ENCODE data around the gene CYSTM1. TPM values are rescaled to one million over a fixed set of nuclear protein-coding genes. Genes with fewer than 3 reads are reported as not detected.
A peak's percentile ranks its signal among the peaks of the same experiment; 100 is the strongest.

CYSTM1 gene
- total and polyA plus RNA-seq, 5 experiments from 2014 or later = 3.0 to 6.5 (median 5.1) TPM

DNA sequence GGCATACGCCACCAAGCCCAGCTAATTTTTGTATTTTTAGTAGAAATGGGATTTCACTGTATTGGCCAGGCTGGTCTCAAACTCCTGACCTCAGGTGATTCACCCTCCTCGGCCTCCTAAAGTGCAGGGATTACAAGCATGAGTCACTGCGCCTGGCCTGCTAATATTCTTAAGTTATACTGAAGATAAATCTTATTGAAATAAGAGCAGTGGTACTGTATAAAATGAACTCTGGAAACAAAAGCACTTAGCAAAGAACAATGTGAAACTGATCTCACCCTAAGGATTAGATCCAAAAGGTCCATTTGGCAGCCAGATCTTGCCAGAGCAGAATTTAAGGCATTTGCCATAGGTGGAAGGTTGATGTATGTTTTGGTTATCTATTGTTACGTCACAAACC lies 27.1 kb downstream of the CYSTM1 start:
- no peak overlapping the region for H3K27ac Mint-ChIP-seq
- H3K27me3 Mint-ChIP-seq = no peaks in the 10 kb centered on the region
- peaks cover 0 to 3% (median 0%) of the 10 kb centered on the region in 4 donors for H3K4me1 Mint-ChIP-seq
- no peak for DNase-seq
- POLR2A ChIA-PET = no interaction called here
- no peak for ATAC-seq
- H3K9me3 Mint-ChIP-seq = no peaks in the 10 kb centered on the region
- H3K36me3 Mint-ChIP-seq = peaks cover 2 to 8% (median 5%) of the 10 kb centered on the region in 3 donors
- no peak overlapping the region for H3K4me3 Mint-ChIP-seq

DNA sequence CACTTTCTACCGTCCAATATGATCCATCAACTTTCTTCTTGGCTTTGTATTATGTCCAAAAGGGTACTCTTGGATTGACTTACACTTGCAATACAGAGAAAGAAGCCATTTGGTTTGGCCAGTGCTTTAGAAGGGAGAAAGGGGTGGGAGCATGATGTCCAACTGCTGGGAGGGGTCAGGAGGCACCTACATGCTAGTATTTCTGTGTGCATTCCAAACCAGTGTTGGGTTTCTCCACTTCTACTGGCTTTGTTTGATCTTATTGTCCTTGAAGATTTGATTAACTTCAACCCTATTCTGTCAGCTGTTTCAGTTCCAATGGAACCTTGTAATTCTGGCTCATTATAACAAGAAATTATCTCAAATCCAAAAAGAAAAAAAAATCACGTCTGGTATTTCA lies 27.6 kb downstream of the CYSTM1 start:
- H3K36me3 Mint-ChIP-seq = peaks cover 2 to 8% (median 5%) of the 10 kb centered on the region in 3 donors
- ATAC-seq (no peak), DNase-seq (no peak)
- peaks cover 0 to 2% (median under 1%) of the 10 kb centered on the region in 4 donors for H3K4me1 Mint-ChIP-seq
- no peak overlapping the region for H3K4me3 Mint-ChIP-seq
- POLR2A ChIA-PET = no interaction called here
- no peak overlapping the region for H3K27ac Mint-ChIP-seq
- H3K9me3 Mint-ChIP-seq = no peaks in the 10 kb centered on the region
- no peaks in the 10 kb centered on the region for H3K27me3 Mint-ChIP-seq

DNA sequence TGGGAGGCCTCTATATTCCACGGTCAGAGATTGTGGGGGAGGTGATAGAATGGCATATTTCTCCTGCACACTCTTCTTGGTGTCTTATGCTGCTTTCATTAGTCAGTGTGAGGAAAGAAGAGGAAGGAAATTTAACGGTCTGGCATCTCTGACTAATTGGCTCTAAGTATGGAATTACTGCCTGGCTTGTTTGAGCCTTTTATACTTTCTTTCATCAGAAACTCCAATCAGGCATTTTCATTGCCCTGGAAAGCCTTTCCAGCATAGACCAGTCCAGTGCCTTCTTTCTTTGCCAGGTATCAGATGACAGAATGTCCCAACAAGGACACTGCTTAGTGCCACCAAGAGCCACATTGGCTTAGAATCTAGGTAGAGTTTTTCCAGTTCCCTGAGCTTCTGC lies 30.2 kb downstream of the CYSTM1 start:
- ATAC-seq = no peak
- H3K27me3 Mint-ChIP-seq = no peaks in the 10 kb centered on the region
- POLR2A ChIA-PET = no interaction called here

DNA sequence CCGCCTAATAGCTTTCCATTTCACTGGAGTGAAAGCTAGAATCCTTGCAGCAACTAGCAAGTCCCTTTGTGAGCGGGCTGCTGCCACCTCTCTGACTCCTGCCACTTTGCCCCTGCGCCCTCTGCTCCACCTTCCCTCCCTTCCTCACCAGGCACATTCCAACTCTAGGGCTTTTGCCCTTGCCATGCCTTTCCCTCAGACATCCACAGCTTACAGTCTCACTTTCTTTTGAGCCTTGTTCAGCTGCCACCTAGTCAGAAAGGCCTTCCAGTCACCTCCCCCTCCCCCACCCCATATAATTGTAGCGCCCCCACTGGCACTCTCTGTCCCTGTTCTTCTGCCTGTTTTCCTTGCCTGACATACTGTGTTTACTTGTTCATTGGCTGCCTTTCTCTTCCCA lies 31.0 kb downstream of the CYSTM1 start:
- H3K27me3 Mint-ChIP-seq = no peaks in the 10 kb centered on the region

More for the DNA sequence above, 30.2 kb downstream of the CYSTM1 start:
- Mint-ChIP-seq H3K4me3 (no peak overlapping the region), H3K27ac (no peak overlapping the region), H3K9me3 (no peaks in the 10 kb centered on the region), H3K4me1 (peaks cover 0 to 4% (median 0%) of the 10 kb centered on the region in 4 donors), H3K36me3 (peaks cover 0 to 5% (median 4%) of the 10 kb centered on the region in 3 donors)
- DNase-seq = no peak

DNA sequence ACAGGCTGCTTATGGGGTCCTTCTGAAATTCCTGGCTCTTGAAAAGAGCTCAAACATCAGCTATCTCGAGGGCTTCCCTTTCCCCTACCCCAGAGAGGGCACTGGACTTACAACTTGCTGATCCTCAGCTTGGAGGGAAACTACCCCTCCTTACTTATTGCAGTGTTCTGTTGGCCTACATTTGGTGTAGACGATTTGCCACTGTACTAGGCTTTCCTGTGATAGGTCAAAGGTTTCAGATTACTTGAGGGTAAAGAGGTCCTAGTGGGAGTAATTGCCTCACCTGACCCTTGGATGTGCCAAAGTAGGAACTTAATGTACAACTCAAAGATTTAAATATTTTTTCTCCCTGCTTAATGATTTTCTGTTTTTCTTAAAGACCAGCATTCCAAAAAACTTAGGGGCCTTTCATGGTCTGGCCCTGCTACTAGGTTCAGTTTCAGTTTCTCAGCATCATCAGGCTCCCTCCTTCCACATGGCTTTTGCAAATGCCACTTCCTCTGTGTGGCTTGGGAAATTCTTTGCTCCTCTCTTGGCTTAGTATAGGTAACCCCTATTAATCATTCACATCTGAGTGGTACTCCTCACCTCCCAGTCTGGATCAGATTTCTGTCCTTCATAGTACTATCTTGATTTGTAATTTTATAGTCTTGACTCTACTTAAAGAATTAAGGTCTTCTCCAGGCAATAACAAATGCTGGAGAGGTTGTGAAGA lies 32.4 kb downstream of the CYSTM1 start:
- Mint-ChIP-seq H3K4me1 (peaks cover 0 to 4% (median 0%) of the 10 kb centered on the region in 4 donors), H3K27ac (no peak overlapping the region), H3K36me3 (peaks cover 0 to 4% (median 2%) of the 10 kb centered on the region in 3 donors), H3K4me3 (no peak overlapping the region), H3K27me3 (no peaks in the 10 kb centered on the region), H3K9me3 (no peaks in the 10 kb centered on the region)
- POLR2A ChIA-PET = no interaction called here
- ATAC-seq (no peak), DNase-seq (no peak)

More for the DNA sequence above, 31.0 kb downstream of the CYSTM1 start:
- POLR2A ChIA-PET = no interaction called here
- Mint-ChIP-seq H3K36me3 (peaks cover 2 to 5% (median 4%) of the 10 kb centered on the region in 3 donors), H3K4me3 (no peak overlapping the region), H3K4me1 (peaks cover 0 to 4% (median 0%) of the 10 kb centered on the region in 4 donors), H3K9me3 (no peaks in the 10 kb centered on the region), H3K27ac (no peak overlapping the region)
- ATAC-seq = no peak
- no peak for DNase-seq

DNA sequence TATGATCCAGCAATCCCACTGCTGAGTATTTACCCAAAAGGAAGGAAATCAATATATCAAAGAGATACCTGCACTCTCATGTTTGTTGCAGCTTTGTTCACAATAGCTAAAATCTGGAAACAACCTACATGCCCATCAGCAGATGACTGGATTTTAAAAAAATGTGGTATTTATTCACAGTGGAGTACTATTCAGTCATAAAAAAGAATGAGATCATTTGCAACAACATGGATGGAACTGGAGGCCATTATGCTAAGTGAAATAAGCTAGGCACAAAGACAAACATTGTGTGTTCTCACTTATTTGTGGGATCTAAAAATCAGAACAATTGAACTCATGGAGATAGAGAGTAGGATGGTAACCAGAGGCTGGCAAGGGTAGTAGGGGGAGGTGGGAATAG lies 33.1 kb downstream of the CYSTM1 start:
- no peaks in the 10 kb centered on the region for H3K27me3 Mint-ChIP-seq
- no peak overlapping the region for H3K27ac Mint-ChIP-seq
- ATAC-seq = no peak
- peaks cover 0 to 4% (median 2%) of the 10 kb centered on the region in 3 donors for H3K36me3 Mint-ChIP-seq
- POLR2A ChIA-PET = no interaction called here
- H3K4me1 Mint-ChIP-seq = peaks cover 0 to 4% (median 0%) of the 10 kb centered on the region in 4 donors
- H3K4me3 Mint-ChIP-seq = no peak overlapping the region
- H3K9me3 Mint-ChIP-seq = no peaks in the 10 kb centered on the region
- DNase-seq = no peak

DNA sequence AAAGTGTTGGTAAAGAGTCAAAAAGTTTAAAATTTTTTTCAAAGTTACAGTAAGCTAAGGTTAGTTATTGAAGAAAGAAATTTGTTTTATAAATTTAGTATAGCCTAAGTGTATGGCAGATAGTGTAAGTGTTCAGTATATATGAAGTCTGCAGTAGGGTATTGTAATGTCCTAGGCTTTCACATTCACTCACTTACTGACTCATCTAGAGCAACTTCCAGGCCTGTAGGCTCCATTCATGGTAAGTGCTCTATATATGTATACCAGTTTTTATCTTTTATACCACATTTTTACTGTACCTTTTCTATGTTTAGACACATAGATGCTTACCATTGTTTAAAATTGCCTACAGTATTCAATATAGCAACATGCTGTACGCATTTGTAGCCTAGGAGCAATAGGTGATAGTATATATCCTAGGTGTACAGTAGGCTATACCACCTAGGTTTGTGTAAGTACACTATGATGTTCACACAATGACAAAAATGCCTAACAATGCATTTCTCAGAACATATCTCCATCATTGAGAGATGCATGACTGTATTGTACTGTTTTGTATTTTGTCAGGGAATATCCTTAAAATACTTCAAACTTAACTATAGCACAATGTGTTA lies 38.5 kb downstream of the CYSTM1 start:
- POLR2A ChIA-PET = no interaction called here
- Mint-ChIP-seq H3K27me3 (no peaks in the 10 kb centered on the region), H3K4me3 (no peak overlapping the region), H3K9me3 (no peaks in the 10 kb centered on the region), H3K36me3 (peaks cover 0 to 4% (median 2%) of the 10 kb centered on the region in 3 donors), H3K4me1 (peaks cover 0 to 8% (median 3%) of the 10 kb centered on the region in 4 donors), H3K27ac (no peak overlapping the region)
- no peak for DNase-seq
- ATAC-seq = no peak

DNA sequence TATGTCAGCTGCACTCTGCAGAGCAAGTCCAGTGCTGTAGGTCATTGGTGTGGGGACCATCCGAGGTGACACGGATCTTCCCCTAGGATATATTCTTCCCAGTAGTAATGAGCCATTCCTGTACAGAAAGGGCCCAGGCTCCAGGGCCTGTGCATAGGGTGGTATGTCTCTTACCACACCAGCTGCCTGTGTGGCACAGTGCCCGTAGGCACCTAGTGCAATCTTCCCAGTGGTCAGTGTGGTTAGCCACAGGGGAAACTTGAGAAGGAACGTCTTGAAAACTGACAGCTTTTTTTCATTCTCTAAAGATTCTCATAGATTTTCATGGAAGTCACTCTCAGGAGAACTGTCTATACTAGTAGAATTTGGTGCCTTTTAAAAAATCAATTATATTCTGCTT lies 39.8 kb downstream of the CYSTM1 start:
- Mint-ChIP-seq H3K36me3 (peaks cover 0 to 3% (median 2%) of the 10 kb centered on the region in 3 donors), H3K27ac (no peak overlapping the region), H3K4me3 (no peak overlapping the region), H3K4me1 (peaks cover 0 to 8% (median 3%) of the 10 kb centered on the region in 4 donors), H3K9me3 (no peaks in the 10 kb centered on the region), H3K27me3 (no peaks in the 10 kb centered on the region)
- DNase-seq (no peak), ATAC-seq (no peak)
- POLR2A ChIA-PET = interaction anchor here (0.7 kb wide), 1 partner anchor 131 kb away, joined by 3 read pairs; the partner anchor contains the start of gene HBEGF

DNA sequence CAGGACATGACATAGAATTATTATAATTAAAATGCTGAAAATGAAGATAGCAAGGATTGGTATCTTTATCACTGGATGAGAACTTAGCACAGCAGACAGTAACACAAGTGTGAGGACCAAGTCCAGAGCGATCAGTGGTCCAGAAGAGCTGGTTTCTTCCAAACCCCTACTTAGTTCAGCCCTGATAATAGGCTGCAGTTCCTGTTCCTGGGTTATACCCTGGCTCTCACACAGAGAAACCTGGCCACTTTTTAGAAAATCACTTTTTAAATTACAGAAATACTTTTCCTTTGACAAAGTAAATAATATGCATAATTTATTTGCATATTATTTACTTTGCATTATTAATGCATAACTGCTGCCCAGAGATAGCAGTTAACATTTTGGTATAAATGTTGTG lies 40.3 kb downstream of the CYSTM1 start:
- peaks cover 0 to 2% (median 0%) of the 10 kb centered on the region in 3 donors for H3K36me3 Mint-ChIP-seq
- no peaks in the 10 kb centered on the region for H3K9me3 Mint-ChIP-seq
- H3K4me3 Mint-ChIP-seq = no peak overlapping the region
- peak overlapping the region in 1 of 10 donors; percentile 30 for H3K27ac Mint-ChIP-seq
- DNase-seq = no peak
- ATAC-seq = no peak
- POLR2A ChIA-PET = no interaction called here
- peaks cover 0 to 8% (median 3%) of the 10 kb centered on the region in 4 donors for H3K4me1 Mint-ChIP-seq
- H3K27me3 Mint-ChIP-seq = no peaks in the 10 kb centered on the region

DNA sequence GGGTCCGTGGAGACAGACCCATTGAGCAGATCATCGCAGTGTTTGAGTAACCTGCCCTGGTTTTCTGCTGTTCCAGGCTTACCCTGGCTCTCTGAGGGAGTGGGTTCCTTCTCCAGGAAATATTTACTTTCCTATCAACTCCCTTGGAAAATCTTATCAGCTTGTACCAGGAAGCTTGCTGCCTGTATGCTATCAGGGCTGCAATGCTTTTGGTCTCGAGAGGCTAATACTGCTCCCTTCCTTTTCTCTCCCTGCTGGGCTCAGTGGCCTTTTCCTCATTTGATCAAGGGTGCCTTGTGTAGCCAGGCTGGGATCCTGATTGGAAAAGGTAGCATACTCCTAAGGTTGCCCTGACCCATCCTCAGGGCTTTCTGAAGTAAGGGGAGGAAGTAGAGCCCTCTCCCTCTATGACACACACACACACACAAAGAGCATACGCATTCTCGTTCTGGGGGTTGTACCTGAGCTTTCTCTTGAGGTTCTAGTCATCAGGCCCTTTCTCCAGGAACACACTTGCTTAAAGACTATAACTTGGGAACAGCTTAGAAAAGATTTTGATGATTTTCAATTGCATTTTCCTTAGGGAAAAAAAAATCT lies 41.6 kb downstream of the CYSTM1 start:
- Mint-ChIP-seq H3K36me3 (no peaks in the 10 kb centered on the region), H3K4me1 (peaks cover 0 to 10% (median 5%) of the 10 kb centered on the region in 4 donors), H3K27me3 (no peaks in the 10 kb centered on the region), H3K4me3 (no peak overlapping the region), H3K9me3 (no peaks in the 10 kb centered on the region), H3K27ac (no peak overlapping the region)
- no peak for ATAC-seq
- POLR2A ChIA-PET = no interaction called here
- no peak for DNase-seq

DNA sequence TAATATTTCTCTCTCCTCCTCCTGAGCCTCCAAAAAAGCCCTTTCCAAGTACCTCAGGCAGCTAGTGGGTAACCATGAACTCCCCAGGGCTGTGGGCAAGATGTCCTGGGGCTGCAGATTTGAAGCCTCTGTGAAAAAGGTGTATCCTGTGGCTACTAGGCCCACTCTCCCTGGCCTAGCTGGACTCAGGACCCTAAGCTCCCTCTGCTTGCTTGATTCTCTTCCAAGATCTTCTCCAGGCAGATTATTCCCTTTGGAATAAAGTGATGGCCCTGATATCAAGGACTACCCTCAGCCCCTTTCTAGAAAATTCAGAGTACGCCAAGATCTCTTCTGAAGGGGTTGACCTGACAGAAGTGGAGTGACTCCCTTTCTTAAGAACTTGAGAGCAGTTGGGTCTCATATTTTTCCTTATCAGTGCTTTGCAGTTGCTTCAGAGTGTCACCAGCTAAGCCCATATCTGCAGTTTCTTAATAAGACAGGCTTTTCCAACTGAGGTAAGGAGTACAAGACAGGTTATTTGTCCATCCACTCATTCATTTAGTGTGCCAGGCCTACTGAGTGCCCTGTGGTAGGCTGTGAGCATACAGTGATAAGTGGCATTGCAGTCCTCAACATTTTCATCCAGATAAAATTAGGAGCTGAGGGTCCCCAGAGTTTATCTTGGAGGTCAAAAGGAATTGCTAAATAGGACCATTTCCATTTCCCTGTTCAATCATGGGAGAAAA lies 42.5 kb downstream of the CYSTM1 start:
- no peak for DNase-seq
- POLR2A ChIA-PET = interaction anchor here (0.6 kb wide), 1 partner anchor 485 kb away, joined by 4 read pairs; no protein-coding TSS in a partner anchor
- H3K4me3 Mint-ChIP-seq = no peak overlapping the region
- H3K9me3 Mint-ChIP-seq = no peaks in the 10 kb centered on the region
- no peak for ATAC-seq
- peaks cover 0 to 10% (median 5%) of the 10 kb centered on the region in 4 donors for H3K4me1 Mint-ChIP-seq
- no peaks in the 10 kb centered on the region for H3K27me3 Mint-ChIP-seq
- H3K27ac Mint-ChIP-seq = no peak overlapping the region
- no peaks in the 10 kb centered on the region for H3K36me3 Mint-ChIP-seq

DNA sequence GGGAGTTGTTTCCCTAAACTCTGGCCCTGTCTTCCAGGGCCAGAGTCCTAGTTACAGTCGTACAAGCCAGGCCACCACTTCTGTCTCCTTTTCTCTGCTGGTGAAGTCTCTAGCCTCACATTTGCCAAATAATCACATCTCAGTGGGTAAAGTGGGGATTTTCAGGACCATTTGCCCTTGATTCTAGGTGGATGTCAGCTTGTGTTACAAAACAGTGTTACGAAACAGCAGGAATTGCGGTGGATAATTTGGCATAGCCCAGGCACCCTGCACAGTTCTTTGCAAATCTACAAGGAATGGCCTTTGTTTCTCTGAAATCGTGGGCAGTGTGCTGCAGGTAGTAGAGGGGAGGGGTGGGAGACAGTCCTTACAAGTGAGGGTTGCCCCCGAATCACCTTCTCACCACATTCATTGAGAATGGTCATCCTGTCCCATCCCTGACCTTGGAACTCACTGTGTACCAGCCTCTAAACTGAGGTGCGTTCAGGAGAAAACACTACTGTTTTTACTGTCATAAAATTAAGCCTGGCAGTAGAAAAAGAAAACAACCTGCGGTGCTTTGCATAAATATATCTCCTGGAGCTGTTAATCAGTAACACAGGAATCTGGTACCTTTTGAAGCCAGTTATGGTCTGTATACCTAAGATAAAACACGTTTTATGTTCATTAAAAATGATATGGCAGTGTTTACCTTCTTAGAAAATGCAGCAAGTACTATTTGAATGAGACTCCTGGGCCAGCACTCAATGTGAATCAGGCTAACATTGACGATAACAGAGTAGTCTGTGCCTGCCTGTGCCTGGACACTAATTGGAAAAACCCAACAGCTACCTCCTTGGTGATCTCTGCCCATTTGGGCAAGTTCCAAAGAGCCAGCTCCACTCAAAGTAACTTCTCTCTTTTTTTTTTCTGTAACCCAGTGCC lies 44.3 kb downstream of the CYSTM1 start:
- no peak for DNase-seq
- Mint-ChIP-seq H3K4me3 (no peak overlapping the region), H3K36me3 (no peaks in the 10 kb centered on the region), H3K9me3 (no peaks in the 10 kb centered on the region), H3K27ac (peak overlapping the region in 1 of 10 donors; percentile 22), H3K4me1 (peaks cover 0 to 10% (median 4%) of the 10 kb centered on the region in 4 donors), H3K27me3 (no peaks in the 10 kb centered on the region)
- ATAC-seq = no peak
- POLR2A ChIA-PET = no interaction called here

Measured in naive thymus-derived CD8-positive, alpha-beta T cell (primary cell).